ENCODE measurements around the gene TMEM25. TPM values are rescaled to one million over a fixed set of nuclear protein-coding genes. Genes with fewer than 3 reads are reported as not detected.
A peak's percentile ranks its signal among the peaks of the same experiment; 100 is the strongest.

The TMEM25 gene
- total and polyA plus RNA-seq, 7 donors, result 1.3 to 14.7 (median 6.8) TPM

GRCh38 chr11:118528511-118528910 lies 2.5 kb upstream of the TMEM25 start:
- H3K36me3 ChIP-seq (ENCODE audit: insufficient read depth in 1 of 2, low read depth in 1 of 2), result peaks cover 0 to 16% of the 10 kb centered on the region in 2 donors
- peaks cover 9% of the 10 kb centered on the region for H3K4me1 ChIP-seq
- WGBS, 3 donors, result 86 to 88% (median 88%) methylated on average over 6 of the region's 6 CpGs
- H3K4me3 ChIP-seq, result no peak overlapping the region
- H3K27me3 ChIP-seq (ENCODE audit: insufficient read depth in 3 of 3, low read length in 2 of 3), result no peaks in the 10 kb centered on the region
- no peaks in the 10 kb centered on the region for H3K9me3 ChIP-seq
- ATAC-seq (no peak), DNase-seq (no peak)
- intact Hi-C loops (cut with DNase I), result no loop called here
- no peak for TF ChIP-seq CTCF (IDR thresholded peaks at IDR 0.05)
- H3K27ac ChIP-seq, result no peak overlapping the region

- no peak for TF ChIP-seq CTCF (IDR thresholded peaks at IDR 0.05)
- Histone ChIP-seq H3K36me3 (ENCODE audit: insufficient read depth in 1 of 2, low read depth in 1 of 2) (peaks cover 0 to 10% of the 10 kb centered on the region in 2 donors), H3K27me3 (ENCODE audit: insufficient read depth in 3 of 3, low read length in 2 of 3) (no peaks in the 10 kb centered on the region), H3K4me3 (peak overlapping the region; percentile 91), H3K9me3 (no peaks in the 10 kb centered on the region), H3K27ac (peak overlapping the region; percentile 80), H3K4me1 (peaks cover 9% of the 10 kb centered on the region)
- DNase-seq (no peak), ATAC-seq (no peak)
- intact Hi-C loops (cut with DNase I), result loop anchor here (2.0 to 5.0 kb wide), 2 partner anchors 37 to 38 kb away; partner anchors contain the start of gene IFT46 (in 1 of the 2)
- 56 to 59% (median 57%) methylated on average over 5 of the region's 5 CpGs for WGBS, 3 donors
Observed at GRCh38 chr11:118529584-118530175, 1.3 kb upstream of the TMEM25 start.

- Histone ChIP-seq H3K4me1 (peaks cover 9% of the 10 kb centered on the region), H3K27ac (peak overlapping the region; percentile 80), H3K36me3 (ENCODE audit: insufficient read depth in 1 of 2, low read depth in 1 of 2) (peaks cover 0 to 5% of the 10 kb centered on the region in 2 donors), H3K4me3 (peak overlapping the region; percentile 91), H3K27me3 (ENCODE audit: insufficient read depth in 3 of 3, low read length in 2 of 3) (no peaks in the 10 kb centered on the region), H3K9me3 (no peaks in the 10 kb centered on the region)
- intact Hi-C loops (cut with DNase I), result loop anchor here (2.0 to 5.0 kb wide), 2 partner anchors 37 kb away; partner anchors contain the start of gene IFT46 (in 1 of the 2)
- no peak for TF ChIP-seq CTCF (IDR thresholded peaks at IDR 0.05)
- 1 to 3% (median 1%) methylated on average over 28 to 31 of the region's 31 CpGs for WGBS, 3 donors
- ATAC-seq, result peak; percentile 26 to 53 (median 38)
- DNase-seq, result no peak
Observed at GRCh38 chr11:118530180-118530682, 761 bp upstream of the TMEM25 start.

GRCh38 chr11:118531597-118532084 lies 649 bp downstream of the TMEM25 start:
- H3K4me1 ChIP-seq, result peaks cover 9% of the 10 kb centered on the region
- no peaks in the 10 kb centered on the region for H3K27me3 ChIP-seq (ENCODE audit: insufficient read depth in 3 of 3, low read length in 2 of 3)
- no peak for TF ChIP-seq CTCF (IDR thresholded peaks at IDR 0.05)
- intact Hi-C loops (cut with DNase I), result loop anchor here (2.0 to 5.0 kb wide), 2 partner anchors 35 to 36 kb away; partner anchors contain the start of gene IFT46 (in 1 of the 2)
- ATAC-seq (no peak), DNase-seq (no peak)
- WGBS, 3 donors, result 33 to 46% (median 42%) methylated on average over 12 of the region's 12 CpGs
- H3K9me3 ChIP-seq, result no peaks in the 10 kb centered on the region
- peak overlapping the region; percentile 91 for H3K4me3 ChIP-seq
- peak overlapping the region; percentile 80 for H3K27ac ChIP-seq
- H3K36me3 ChIP-seq (ENCODE audit: insufficient read depth in 1 of 2, low read depth in 1 of 2), result peaks cover 0 to 5% of the 10 kb centered on the region in 2 donors
